ENCODE measurements around the gene SMTNL2. TPM values are rescaled to one million over a fixed set of nuclear protein-coding genes. Genes with fewer than 3 reads are reported as not detected.

SMTNL2 gene
- total RNA-seq, 3 donors from 2014 or later = 0.16 to 1.8 (median 0.98) TPM

DNA sequence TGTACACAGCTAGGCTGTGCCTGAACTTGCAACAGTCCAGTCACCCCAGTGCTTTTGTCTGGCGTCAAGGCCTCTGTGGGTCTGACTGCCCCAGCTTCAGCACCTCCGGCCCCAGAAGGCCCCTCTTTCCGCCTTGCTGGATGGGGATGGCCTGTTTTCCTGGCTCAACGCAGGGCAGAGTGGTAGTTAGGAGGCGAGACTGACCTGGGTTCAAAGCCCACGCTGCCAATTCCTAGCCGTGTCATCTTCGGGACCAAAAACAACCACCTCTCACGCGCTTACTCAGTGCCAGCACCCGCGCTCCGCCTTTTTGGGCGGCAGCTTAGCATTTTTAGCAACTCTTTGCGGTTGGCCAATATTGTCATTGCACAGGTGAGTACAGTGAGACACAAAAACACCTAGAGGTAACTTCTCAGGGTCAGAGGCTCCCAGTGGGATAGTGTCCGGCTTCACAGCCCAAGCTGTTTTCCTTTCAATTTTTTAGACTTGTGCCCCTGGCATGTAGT is 33.7 kb upstream of the SMTNL2 start:
- Histone ChIP-seq H3K9me3 (no peaks in the 10 kb centered on the region), H3K36me3 (peaks cover 8% of the 10 kb centered on the region), H3K4me1 (peaks cover 0 to 18% of the 10 kb centered on the region in 2 donors), H3K4me3 (no peak overlapping the region), H3K27me3 (no peaks in the 10 kb centered on the region), H3K27ac (peak overlapping the region; percentile 52 to 56)
- TF ChIP-seq POLR2A (IDR thresholded peaks at IDR 0.05) = no peak
- TF ChIP-seq, protein P1, sequence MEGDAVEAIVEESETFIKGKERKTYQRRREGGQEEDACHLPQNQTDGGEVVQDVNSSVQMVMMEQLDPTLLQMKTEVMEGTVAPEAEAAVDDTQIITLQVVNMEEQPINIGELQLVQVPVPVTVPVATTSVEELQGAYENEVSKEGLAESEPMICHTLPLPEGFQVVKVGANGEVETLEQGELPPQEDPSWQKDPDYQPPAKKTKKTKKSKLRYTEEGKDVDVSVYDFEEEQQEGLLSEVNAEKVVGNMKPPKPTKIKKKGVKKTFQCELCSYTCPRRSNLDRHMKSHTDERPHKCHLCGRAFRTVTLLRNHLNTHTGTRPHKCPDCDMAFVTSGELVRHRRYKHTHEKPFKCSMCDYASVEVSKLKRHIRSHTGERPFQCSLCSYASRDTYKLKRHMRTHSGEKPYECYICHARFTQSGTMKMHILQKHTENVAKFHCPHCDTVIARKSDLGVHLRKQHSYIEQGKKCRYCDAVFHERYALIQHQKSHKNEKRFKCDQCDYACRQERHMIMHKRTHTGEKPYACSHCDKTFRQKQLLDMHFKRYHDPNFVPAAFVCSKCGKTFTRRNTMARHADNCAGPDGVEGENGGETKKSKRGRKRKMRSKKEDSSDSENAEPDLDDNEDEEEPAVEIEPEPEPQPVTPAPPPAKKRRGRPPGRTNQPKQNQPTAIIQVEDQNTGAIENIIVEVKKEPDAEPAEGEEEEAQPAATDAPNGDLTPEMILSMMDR (IDR thresholded peaks at IDR 0.05) = no peak
- no peak for TF ChIP-seq POLR2AphosphoS5 (IDR thresholded peaks at IDR 0.05)
- peak in 1 of 2 donors; percentile 61 for DNase-seq (ENCODE audit: low spot score in 2 of 2)
- intact Hi-C loops (cut with DNase I; ENCODE audit: low total_unique reads) = no loop called here

DNA sequence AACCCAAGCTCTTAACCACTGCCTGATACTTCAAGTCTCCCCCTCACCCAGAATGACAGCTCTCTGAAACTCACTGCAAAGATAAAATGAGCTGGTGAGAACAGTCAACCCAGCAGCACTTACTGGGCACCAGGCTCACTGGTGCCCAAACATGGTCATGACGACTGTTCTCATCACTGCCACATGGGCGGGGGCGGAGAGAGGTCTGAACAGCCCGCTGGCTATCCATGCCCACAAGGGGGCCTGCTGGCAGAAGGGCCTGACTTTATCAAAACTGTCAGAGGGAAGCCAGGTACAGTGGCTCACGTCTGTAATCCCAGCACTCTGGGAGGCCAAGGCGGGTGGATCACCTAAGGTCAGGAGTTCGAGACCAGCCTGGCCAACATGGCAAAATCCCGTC is 33.2 kb upstream of the SMTNL2 start:
- no peaks in the 10 kb centered on the region for H3K9me3 ChIP-seq
- peaks cover 5 to 23% of the 10 kb centered on the region in 2 donors for H3K4me1 ChIP-seq
- H3K27me3 ChIP-seq = no peaks in the 10 kb centered on the region
- H3K4me3 ChIP-seq = no peak overlapping the region
- TF ChIP-seq POLR2A (IDR thresholded peaks at IDR 0.05) (no peak), POLR2AphosphoS5 (IDR thresholded peaks at IDR 0.05) (no peak)
- TF ChIP-seq, protein P1 (IDR thresholded peaks at IDR 0.05) = no peak
- H3K36me3 ChIP-seq = peaks cover 8% of the 10 kb centered on the region
- intact Hi-C loops (cut with DNase I; ENCODE audit: low total_unique reads) = no loop called here
- peak overlapping the region; percentile 25 to 52 for H3K27ac ChIP-seq
- DNase-seq (ENCODE audit: low spot score in 2 of 2) = no peak

DNA sequence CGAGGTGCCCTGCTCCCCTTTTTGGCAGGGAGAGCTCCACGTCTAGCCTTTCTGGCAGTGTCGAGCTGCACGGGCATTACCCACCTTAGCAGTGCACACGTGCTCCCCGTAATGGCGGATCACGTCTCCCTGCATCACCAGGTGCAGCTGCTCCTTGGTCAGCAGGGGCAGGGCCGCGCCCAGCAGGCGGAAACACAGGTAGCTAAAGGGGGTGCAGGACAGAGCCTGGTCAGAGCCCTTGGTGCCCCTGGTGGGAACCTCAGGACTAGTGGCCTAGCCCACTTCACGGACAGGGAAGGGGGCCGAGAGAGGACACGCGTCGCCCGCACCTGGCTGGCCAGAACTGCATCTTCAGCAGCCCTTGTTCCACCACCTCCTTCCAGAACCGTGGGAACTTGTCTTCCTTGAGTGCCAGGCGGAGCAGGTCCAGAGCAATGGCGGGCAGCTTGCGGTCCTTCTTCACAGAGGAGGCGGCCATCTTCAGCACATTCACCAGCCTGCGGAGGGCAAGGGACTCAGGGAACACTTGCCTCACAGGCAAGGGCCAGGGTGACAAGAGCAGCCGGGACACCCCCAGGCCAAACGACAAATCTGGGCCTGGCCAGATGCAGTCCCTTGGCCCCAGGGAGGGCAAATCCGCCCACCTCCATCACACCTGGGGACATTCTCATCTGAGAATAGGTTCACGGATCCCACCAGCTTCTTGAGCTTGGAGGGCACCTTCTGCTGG is 32.4 kb upstream of the SMTNL2 start:
- no peak for DNase-seq (ENCODE audit: low spot score in 2 of 2)
- no peak for TF ChIP-seq POLR2AphosphoS5 (IDR thresholded peaks at IDR 0.05)
- TF ChIP-seq POLR2A (IDR thresholded peaks at IDR 0.05) = no peak
- TF ChIP-seq, protein P1 (IDR thresholded peaks at IDR 0.05) = no peak
- H3K27me3 ChIP-seq = no peaks in the 10 kb centered on the region
- H3K27ac ChIP-seq = no peak overlapping the region
- peaks cover 8% of the 10 kb centered on the region for H3K36me3 ChIP-seq
- H3K9me3 ChIP-seq = no peaks in the 10 kb centered on the region
- H3K4me1 ChIP-seq = peaks cover 5 to 23% of the 10 kb centered on the region in 2 donors
- intact Hi-C loops (cut with DNase I; ENCODE audit: low total_unique reads) = no loop called here
- no peak overlapping the region for H3K4me3 ChIP-seq

DNA sequence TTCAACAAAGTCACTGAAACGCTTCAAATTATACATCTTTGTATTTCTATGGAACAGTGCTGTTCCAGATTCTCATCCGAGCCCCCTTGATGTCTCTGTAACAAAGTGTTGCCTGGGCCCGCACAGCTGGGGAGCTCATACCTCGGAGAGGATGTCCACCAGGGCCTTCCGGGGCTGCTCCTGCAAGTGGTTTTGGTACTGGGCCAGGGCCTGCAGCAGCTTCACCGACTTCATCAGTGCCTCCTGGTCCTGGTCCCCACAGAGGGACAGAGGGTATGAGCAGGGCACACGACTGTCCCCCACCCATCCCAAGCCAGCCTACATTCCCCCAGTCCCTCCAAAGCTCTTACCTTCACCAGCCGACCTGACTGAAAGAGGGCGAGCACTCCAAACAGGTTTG is 30.7 kb upstream of the SMTNL2 start:
- TF ChIP-seq POLR2AphosphoS5 (IDR thresholded peaks at IDR 0.05) (no peak), POLR2A (IDR thresholded peaks at IDR 0.05) (no peak)
- TF ChIP-seq, protein P1 (IDR thresholded peaks at IDR 0.05) = no peak
- Histone ChIP-seq H3K4me3 (peak overlapping the region in 1 of 3 donors; percentile 93), H3K27ac (no peak overlapping the region), H3K36me3 (no peaks in the 10 kb centered on the region), H3K4me1 (peaks cover 7 to 30% of the 10 kb centered on the region in 2 donors), H3K27me3 (no peaks in the 10 kb centered on the region), H3K9me3 (no peaks in the 10 kb centered on the region)
- intact Hi-C loops (cut with DNase I; ENCODE audit: low total_unique reads) = no loop called here
- no peak for DNase-seq (ENCODE audit: low spot score in 2 of 2)

DNA sequence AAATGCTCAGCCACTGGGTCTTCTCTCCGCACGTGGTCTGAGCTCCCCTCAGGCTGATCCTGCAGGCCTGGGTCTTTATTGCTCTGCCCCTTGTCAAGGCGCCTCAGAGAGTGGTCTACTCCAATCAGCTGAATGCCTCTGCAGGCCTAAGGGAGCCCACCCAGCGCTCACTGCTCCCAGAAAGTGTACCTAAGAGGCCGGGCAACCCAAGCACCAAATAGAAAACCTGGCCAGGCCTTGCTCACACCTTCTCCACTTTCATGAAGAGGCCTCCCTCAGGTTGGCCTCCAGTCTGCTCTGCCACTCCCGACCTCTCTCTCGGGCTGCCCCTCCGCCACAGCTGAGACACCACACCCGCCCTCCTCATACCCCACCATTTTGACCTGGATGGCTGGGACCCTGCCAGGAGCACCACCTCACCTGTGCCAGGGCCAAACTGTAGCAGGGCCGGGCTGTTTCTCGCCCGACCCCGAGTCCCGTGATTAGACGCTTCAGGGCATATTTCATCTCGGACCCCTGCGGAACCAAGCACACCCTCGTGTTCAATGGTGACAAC is 29.8 kb upstream of the SMTNL2 start:
- intact Hi-C loops (cut with DNase I; ENCODE audit: low total_unique reads) = no loop called here
- H3K27ac ChIP-seq = peak overlapping the region; percentile 78 to 83
- no peak for DNase-seq (ENCODE audit: low spot score in 2 of 2)
- H3K4me3 ChIP-seq = peak overlapping the region; percentile 71 to 93 (median 88)
- H3K4me1 ChIP-seq = peaks cover 7 to 31% of the 10 kb centered on the region in 2 donors
- TF ChIP-seq, protein P1 (IDR thresholded peaks at IDR 0.05) = no peak
- no peak for TF ChIP-seq POLR2AphosphoS5 (IDR thresholded peaks at IDR 0.05)
- TF ChIP-seq POLR2A (IDR thresholded peaks at IDR 0.05) = no peak
- H3K27me3 ChIP-seq = no peaks in the 10 kb centered on the region
- no peaks in the 10 kb centered on the region for H3K9me3 ChIP-seq
- H3K36me3 ChIP-seq = no peaks in the 10 kb centered on the region
